ENCODE measurements around the gene KLK2. TPM values are rescaled to one million over a fixed set of nuclear protein-coding genes. Genes with fewer than 3 reads are reported as not detected.

Gene KLK2
- total RNA-seq, 1 donor from 2014 or later: not detected

DNA sequence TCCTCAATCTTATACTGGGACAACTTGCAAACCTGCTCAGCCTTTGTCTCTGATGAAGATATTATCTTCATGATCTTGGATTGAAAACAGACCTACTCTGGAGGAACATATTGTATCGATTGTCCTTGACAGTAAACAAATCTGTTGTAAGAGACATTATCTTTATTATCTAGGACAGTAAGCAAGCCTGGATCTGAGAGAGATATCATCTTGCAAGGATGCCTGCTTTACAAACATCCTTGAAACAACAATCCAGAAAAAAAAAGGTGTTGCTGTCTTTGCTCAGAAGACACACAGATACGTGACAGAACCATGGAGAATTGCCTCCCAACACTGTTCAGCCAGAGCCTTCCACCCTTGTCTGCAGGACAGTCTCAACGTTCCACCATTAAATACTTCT is 22.5 kb upstream of the KLK2 start:
- no peak for DNase-seq (ENCODE audit: low read depth, low spot score)

DNA sequence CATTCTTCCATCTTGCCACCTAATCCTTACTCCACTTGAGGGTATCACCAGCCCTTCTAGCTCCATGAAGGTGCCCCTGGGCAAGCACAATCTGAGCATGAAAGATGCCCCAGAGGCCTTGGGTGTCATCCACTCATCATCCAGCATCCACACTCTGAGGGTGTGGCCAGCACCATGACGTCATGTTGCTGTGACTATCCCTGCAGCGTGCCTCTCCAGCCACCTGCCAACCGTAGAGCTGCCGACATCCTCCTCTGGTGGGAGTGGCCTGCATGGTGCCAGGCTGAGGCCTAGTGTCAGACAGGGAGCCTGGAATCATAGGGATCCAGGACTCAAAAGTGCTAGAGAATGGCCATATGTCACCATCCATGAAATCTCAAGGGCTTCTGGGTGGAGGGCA is 21.6 kb upstream of the KLK2 start:
- DNase-seq (ENCODE audit: low read depth, low spot score): no peak

DNA sequence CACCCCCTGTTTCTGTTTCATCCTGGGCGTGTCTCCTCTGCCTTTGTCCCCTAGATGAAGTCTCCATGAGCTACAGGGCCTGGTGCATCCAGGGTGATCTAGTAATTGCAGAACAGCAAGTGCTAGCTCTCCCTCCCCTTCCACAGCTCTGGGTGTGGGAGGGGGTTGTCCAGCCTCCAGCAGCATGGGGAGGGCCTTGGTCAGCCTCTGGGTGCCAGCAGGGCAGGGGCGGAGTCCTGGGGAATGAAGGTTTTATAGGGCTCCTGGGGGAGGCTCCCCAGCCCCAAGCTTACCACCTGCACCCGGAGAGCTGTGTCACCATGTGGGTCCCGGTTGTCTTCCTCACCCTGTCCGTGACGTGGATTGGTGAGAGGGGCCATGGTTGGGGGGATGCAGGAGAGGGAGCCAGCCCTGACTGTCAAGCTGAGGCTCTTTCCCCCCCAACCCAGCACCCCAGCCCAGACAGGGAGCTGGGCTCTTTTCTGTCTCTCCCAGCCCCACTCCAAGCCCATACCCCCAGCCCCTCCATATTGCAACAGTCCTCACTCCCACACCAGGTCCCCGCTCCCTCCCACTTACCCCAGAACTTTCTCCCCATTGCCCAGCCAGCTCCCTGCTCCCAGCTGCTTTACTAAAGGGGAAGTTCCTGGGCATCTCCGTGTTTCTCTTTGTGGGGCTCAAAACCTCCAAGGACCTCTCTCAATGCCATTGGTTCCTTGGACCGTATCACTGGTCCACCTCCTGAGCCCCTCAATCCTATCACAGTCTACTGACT is 18.4 kb upstream of the KLK2 start, which contains the start of gene KLK3:
TSS of gene KLK3 (plus strand) at position 280 of the 775 bp plus-strand sequence. CDS start at position 321, 41 bp downstream.
- no peak for DNase-seq (ENCODE audit: low read depth, low spot score)

DNA sequence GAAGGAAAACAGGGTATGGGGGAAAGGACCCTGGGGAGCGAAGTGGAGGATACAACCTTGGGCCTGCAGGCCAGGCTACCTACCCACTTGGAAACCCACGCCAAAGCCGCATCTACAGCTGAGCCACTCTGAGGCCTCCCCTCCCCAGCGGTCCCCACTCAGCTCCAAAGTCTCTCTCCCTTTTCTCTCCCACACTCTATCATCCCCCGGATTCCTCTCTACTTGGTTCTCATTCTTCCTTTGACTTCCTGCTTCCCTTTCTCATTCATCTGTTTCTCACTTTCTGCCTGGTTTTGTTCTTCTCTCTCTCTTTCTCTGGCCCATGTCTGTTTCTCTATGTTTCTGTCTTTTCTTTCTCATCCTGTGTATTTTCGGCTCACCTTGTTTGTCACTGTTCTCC is 15.9 kb upstream of the KLK2 start:
- DNase-seq (ENCODE audit: low read depth, low spot score): no peak

DNA sequence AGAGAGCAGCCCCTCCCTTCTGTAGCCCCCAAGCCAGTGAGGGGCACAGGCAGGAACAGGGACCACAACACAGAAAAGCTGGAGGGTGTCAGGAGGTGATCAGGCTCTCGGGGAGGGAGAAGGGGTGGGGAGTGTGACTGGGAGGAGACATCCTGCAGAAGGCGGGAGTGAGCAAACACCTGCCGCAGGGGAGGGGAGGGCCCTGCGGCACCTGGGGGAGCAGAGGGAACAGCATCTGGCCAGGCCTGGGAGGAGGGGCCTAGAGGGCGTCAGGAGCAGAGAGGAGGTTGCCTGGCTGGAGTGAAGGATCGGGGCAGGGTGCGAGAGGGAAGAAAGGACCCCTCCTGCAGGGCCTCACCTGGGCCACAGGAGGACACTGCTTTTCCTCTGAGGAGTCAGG is 14.4 kb upstream of the KLK2 start:
- DNase-seq (ENCODE audit: low read depth, low spot score): no peak

DNA sequence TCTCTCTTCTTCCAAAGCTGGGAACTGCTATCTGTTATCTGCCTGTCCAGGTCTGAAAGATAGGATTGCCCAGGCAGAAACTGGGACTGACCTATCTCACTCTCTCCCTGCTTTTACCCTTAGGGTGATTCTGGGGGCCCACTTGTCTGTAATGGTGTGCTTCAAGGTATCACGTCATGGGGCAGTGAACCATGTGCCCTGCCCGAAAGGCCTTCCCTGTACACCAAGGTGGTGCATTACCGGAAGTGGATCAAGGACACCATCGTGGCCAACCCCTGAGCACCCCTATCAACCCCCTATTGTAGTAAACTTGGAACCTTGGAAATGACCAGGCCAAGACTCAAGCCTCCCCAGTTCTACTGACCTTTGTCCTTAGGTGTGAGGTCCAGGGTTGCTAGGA is 13.4 kb upstream of the KLK2 start:
- no peak for DNase-seq (ENCODE audit: low read depth, low spot score)

DNA sequence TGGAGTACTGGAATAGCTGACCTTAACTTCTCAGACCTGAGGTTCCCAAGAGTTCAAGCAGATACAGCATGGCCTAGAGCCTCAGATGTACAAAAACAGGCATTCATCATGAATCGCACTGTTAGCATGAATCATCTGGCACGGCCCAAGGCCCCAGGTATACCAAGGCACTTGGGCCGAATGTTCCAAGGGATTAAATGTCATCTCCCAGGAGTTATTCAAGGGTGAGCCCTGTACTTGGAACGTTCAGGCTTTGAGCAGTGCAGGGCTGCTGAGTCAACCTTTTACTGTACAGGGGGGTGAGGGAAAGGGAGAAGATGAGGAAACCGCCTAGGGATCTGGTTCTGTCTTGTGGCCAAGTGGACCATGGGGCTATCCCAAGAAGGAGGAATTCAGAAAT is 12.2 kb upstream of the KLK2 start:
- no peak for DNase-seq (ENCODE audit: low read depth, low spot score)

DNA sequence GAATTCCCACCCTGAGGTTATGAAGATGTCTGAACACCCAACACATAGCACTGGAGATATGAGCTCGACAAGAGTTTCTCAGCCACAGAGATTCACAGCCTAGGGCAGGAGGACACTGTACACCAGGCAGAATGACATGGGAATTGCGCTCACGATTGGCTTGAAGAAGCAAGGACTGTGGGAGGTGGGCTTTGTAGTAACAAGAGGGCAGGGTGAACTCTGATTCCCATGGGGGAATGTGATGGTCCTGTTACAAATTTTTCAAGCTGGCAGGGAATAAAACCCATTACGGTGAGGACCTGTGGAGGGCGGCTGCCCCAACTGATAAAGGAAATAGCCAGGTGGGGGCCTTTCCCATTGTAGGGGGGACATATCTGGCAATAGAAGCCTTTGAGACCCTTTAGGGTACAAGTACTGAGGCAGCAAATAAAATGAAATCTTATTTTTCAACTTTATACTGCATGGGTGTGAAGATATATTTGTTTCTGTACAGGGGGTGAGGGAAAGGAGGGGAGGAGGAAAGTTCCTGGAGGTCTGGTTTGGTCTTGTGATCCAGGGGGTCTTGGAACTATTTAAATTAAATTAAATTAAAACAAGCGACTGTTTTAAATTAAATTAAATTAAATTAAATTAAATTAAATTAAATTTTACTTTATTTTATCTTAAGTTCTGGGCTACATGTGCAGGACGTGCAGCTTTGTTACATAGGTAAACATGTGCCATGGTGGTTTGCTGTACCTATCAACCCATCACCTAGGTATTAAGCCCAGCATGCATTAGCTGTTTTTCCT is 11.5 kb upstream of the KLK2 start:
- DNase-seq (ENCODE audit: low read depth, low spot score): no peak

DNA sequence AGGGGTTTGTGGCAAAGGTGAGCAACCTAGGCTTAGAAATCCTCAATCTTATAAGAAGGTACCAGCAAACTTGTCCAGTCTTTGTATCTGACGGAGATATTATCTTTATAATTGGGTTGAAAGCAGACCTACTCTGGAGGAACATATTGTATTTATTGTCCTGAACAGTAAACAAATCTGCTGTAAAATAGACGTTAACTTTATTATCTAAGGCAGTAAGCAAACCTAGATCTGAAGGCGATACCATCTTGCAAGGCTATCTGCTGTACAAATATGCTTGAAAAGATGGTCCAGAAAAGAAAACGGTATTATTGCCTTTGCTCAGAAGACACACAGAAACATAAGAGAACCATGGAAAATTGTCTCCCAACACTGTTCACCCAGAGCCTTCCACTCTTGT is 3.8 kb upstream of the KLK2 start:
- no peak for DNase-seq (ENCODE audit: low read depth, low spot score)

DNA sequence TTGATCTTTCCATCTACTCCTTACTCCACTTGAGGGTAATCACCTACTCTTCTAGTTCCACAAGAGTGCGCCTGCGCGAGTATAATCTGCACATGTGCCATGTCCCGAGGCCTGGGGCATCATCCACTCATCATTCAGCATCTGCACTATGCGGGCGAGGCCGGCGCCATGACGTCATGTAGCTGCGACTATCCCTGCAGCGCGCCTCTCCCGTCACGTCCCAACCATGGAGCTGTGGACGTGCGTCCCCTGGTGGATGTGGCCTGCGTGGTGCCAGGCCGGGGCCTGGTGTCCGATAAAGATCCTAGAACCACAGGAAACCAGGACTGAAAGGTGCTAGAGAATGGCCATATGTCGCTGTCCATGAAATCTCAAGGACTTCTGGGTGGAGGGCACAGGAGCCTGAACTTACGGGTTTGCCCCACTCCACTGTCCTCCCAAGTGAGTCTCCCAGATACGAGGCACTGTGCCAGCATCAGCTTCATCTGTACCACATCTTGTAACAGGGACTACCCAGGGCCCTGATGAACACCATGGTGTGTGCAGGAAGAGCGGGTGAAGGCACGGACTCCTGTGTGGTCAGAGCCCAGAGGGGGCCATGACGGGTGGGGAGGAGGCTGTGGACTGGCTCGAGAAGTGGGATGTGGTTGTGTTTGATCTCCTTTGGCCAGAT is 2.7 kb upstream of the KLK2 start:
- DNase-seq (ENCODE audit: low read depth, low spot score): no peak

DNA sequence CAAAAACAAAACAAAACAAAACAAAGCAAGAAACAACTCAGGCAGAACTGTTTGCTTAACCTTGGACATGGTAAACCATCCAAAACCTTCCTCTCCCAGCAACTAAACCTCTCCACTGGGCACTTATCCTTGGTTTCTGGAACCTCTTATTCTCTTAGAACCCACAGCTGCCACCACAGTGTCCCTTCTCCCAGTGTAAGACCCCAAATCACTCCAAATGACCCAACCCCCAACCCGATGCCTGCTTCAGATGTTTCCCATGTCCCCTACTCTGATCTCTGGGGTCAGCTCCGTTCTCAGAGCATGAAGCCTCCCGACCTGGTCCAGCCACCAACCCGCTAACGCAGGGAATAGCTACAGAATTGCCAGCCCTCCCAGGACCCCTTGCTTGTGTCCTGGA is 972 bp downstream of the KLK2 start:
- no peak for DNase-seq (ENCODE audit: low read depth, low spot score)

DNA sequence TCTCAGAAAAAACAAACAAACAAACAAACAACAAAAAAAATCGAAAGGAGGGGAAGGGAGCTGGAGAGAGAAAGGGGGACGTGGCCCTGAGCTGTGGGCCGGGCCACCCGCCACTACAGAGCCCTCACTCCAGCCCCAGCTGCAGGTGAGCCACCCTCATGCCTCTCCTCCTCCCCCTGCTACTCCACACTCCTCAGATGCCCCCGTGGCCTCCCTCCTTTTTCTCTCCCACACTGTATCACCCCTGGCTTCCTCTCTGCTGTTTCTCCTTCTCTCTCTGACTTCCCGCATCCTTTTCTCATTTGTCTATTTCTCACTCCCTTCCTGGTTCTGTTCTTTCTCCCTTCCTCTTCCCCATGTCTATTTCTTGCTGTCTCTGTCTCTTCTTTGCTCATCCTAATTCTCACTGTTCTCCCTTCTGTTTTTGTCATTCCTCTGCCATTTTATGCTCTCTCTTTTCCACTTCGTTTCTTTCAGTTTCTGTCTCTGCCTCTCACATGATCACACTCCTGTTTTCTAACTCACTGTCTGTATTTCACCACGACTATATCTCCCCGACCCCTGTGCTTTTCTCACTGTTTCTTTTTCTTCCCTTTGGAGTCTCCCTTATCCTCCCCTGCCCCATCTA is 2.7 kb downstream of the KLK2 start:
- no peak for DNase-seq (ENCODE audit: low read depth, low spot score)

DNA sequence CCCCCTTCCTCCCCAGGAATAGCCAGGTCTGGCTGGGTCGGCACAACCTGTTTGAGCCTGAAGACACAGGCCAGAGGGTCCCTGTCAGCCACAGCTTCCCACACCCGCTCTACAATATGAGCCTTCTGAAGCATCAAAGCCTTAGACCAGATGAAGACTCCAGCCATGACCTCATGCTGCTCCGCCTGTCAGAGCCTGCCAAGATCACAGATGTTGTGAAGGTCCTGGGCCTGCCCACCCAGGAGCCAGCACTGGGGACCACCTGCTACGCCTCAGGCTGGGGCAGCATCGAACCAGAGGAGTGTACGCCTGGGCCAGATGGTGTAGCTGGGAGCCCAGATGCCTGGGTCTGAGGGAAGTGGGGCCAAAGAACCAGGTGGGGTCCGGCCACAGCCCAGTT is 3.2 kb downstream of the KLK2 start:
- DNase-seq (ENCODE audit: low read depth, low spot score): no peak

DNA sequence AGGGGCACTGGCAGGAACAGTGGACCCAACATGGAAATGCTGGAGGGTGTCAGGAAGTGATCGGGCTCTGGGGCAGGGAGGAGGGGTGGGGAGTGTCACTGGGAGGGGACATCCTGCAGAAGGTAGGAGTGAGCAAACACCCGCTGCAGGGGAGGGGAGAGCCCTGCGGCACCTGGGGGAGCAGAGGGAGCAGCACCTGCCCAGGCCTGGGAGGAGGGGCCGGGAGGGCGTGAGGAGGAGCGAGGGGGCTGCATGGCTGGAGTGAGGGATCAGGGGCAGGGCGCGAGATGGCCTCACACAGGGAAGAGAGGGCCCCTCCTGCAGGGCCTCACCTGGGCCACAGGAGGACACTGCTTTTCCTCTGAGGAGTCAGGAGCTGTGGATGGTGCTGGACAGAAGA is 4.1 kb downstream of the KLK2 start:
- DNase-seq (ENCODE audit: low read depth, low spot score): no peak

DNA sequence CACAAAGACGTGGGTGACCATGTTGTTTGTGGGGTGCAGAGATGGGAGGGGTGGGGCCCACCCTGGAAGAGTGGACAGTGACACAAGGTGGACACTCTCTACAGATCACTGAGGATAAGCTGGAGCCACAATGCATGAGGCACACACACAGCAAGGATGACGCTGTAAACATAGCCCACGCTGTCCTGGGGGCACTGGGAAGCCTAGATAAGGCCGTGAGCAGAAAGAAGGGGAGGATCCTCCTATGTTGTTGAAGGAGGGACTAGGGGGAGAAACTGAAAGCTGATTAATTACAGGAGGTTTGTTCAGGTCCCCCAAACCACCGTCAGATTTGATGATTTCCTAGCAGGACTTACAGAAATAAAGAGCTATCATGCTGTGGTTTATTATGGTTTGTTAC is 5.6 kb downstream of the KLK2 start:
- no peak for DNase-seq (ENCODE audit: low read depth, low spot score)

DNA sequence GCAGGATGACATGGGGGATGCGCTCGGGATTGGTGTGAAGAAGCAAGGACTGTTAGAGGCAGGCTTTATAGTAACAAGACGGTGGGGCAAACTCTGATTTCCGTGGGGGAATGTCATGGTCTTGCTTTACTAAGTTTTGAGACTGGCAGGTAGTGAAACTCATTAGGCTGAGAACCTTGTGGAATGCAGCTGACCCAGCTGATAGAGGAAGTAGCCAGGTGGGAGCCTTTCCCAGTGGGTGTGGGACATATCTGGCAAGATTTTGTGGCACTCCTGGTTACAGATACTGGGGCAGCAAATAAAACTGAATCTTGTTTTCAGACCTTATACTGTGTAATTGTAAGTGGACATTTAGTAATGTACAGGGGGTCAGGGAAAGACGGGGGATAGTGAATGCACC is 7.0 kb downstream of the KLK2 start:
- DNase-seq (ENCODE audit: low read depth, low spot score): no peak

DNA sequence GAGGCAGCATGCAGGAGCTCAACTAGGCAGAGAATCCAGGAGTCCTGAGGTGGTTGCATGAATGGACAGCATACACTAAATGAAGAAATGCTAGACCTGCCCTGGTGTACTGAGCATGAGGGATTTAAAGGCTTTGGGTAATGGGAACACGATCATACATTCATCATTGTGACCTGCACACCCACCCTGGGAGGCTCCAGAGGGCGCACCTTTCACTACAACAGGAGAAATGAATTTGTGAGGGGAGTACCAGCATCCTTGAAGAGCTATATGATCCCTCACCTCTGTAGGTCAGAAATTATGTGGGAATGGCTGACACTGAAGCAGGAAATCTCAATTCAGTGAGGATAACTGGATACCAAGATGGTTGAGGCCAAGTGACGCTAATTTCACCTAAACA is 8.9 kb downstream of the KLK2 start:
- no peak for DNase-seq (ENCODE audit: low read depth, low spot score)

DNA sequence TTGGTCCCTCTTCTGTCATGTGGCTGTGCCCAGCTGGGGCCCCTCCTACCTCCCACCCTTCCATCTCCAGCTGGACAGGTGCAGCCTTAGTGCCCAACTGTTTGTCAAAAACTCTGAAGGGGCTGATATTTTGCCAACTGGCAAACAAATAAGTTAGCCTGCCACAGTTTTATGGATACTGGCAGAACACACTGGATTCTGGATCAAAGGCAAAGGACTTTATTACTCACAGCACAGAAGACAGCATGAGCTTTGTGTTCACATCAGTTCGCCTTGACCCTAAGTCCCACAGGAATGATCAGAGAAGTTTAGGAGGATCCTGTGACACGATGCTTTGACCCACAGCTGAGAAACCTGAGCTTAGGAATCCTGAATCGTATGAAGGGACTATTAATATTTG is 16.4 kb downstream of the KLK2 start:
- no peak for DNase-seq (ENCODE audit: low read depth, low spot score)

DNA sequence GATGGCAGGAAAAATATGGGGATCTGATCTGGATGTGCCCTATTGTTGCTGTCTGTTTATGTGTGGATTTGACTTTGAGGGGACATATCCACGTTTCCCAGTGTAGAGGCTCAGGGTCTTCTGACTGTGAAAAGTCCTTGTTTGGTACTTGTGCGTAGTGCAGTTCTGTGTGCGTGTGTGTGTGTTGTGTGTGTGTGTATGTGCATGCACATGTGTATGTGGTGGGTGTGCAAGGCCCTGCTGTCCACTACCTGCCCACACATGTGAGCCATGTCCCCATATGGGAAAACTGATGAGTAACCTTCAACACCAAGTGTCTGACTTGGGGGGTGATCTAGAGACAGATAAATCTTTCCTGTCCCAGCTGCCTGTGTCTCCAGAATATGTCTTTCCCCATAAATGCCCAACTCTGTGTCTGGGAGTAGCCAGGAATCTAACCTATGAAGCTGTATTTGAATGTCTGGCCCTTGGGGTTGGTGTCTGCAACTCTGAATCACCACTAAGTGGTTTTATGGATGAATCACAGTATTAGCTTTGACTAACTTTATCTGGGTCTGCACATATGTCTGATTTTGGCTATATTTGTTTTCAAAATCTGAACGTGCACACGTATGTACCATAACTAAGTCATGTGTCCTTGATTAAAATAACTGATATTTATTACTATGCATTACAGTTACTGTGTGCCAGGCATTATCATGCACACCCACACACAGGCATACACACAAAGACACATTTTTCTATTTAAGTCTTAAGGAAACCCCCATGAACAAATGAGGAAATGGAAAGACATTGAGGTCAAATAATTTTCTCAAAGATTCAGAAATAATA is 17.4 kb downstream of the KLK2 start:
- no peak for DNase-seq (ENCODE audit: low read depth, low spot score)

DNA sequence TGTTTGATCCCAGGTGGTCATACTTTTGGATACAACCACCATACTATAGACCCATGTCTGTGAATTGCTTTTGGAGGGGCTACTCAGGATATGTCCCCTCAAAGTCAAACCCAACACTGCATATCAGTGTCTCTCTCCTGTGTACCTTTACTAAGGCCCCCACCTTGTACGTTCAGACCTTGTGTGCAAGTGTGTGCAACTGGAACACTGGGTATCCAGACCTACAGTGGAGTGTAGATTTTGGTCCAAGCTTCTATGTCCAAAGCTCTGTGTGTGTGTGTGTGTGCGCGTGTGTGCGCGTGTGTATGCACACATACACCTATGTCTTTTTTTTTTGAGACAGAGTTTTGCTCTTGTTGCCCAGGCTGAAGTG is 18.0 kb downstream of the KLK2 start:
- DNase-seq (ENCODE audit: low read depth, low spot score): no peak

Measured in pulmonary artery endothelial cell (primary cell).